T-helper 17 cell (primary cell): Measurements from ENCODE around the gene EFHB. TPM values are rescaled to one million over a fixed set of nuclear protein-coding genes. Genes with fewer than 3 reads are reported as not detected.
"Not testable (repeated sequence)": the region's sequence is repeated elsewhere in the genome, so short reads cannot be mapped to it uniquely, and the experiment has no call there.

Experiments used
- ATAC-seq: fragments of 150-1000 bp; cut with Tn5 transposase; 2 replicates; pipeline ENCODE4 v1.10.0; 2021; ENCODE audit warnings: mild to moderate bottlenecking, moderate library complexity
- DNase-seq, 3 donors: peaks; one replicate each; pipeline versions ENCODE4 v3.0.0 to v3.0.0-alpha.2; 2020 to 2021
- H3K9me3 ChIP-seq: one replicate; pipeline ENCODE4 v1.7.0; 2013; ENCODE audit warnings: low read length, mild to moderate bottlenecking; ENCODE audit not compliant: control insufficient read depth, poor library complexity, severe bottlenecking
- H3K27ac Mint-ChIP-seq: one replicate; pipeline ENCODE4 v1.8.0; 2022; ENCODE audit warnings: mild to moderate bottlenecking, moderate library complexity, mixed read lengths
- H3K27me3 Mint-ChIP-seq: one replicate; pipeline ENCODE4 v1.8.0; 2022; ENCODE audit warnings: mixed read lengths
- H3K36me3 Mint-ChIP-seq: one replicate; pipeline ENCODE4 v1.8.0; 2022; ENCODE audit warnings: low read depth, mixed read lengths
- H3K4me1 Mint-ChIP-seq: one replicate; pipeline ENCODE4 v1.8.0; 2022; ENCODE audit warnings: mild to moderate bottlenecking, mixed read lengths
- H3K4me3 Mint-ChIP-seq: one replicate; pipeline ENCODE4 v1.8.0; 2022; ENCODE audit warnings: mild to moderate bottlenecking, moderate library complexity, mixed read lengths
- total RNA-seq, 4 donors: library from RNA in 2 of 4; stranded (reverse) in 2 of 4; gene quantifications; one replicate each; pipeline ENCODE4 v1.2.3 and lab custom pipeline; 2022 to 2026

The EFHB gene, protein sequence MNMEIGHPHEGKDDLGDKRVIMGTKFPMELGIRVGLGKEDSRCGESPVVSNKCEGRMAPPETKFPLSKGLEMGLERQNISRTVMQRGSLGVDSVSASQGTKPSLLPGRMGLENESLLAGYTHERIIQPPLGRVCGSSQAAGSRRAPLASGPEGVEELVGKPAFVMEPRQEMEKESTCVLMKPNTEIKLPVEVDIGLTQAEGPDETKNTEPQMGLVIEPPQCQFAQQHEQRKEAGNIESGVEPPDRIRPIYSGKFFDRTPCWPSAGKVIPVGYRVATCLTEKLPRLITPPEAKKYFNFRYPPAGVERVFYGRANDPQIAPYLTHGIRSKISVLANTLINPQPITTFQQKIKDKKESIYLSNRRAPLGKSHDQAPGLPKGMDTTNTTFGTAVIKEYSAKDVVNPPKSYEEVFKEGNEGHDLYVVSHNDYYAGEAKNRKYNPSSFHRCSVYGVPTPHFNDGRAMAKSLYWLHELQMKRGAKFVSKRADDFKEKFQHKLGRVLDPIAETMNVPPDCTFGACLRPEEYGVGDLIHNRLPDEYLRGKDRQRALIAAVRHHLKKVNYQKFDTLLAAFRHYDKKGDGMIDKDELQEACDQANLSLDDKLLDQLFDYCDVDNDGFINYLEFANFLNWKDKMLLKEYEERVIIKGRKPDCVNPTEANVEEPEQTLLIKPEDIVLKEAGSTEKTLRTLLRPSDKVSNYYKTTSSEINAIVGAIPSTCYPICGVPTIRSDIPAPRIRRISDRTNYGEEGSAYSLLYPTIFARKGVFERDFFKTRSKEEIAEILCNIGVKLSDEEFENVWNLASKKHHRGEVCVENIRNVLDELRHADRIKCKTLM
- total RNA-seq (1 to 10 TPM in 1 of 2 donors, under 1 TPM in 1; 0.68 to 1.0 TPM), total RNA-seq (lab: John Stamatoyannopoulos, UW) (0.35 to 0.90 reads per million in 2 donors)

DNA sequence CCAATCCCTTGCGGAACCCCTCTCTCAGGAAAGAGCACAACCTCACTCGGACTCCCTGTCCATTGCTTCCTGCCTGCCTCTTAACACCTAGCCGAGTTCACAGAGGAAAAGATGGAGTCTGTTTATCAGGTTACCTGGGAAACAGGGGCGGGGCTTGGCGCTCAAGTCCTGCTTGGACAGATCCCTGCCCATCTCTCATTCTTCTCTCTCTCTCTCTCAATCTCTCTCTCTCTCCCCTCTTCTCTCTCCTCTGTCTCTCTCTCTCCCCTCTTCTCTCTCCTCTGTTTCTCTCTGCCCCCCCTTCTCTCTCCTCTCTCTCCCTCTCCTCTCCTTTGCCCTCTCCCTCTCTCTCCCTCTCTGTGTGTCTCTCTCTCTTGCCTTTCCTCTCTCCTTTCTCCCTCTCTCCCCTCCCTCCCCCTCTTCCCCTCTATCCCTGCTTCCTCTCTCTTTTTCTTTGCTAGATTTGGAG is at the start of gene EFHB:
TSS of gene EFHB (minus strand) at position 120 of the 469 bp plus-strand sequence. CDS start 199 bp downstream, outside the sequence.
- H3K9me3 ChIP-seq, result no peaks in the 10 kb centered on the region
- H3K36me3 Mint-ChIP-seq, result peaks cover 2% of the 10 kb centered on the region
- DNase-seq, result no peak
- H3K27me3 Mint-ChIP-seq, result peaks cover 12% of the 10 kb centered on the region
- no peak within 1 kb of the TSS for H3K27ac Mint-ChIP-seq
- H3K4me3 Mint-ChIP-seq, result no peak within 1 kb of the TSS
- no peak for ATAC-seq
- H3K4me1 Mint-ChIP-seq, result peaks cover 9% of the 10 kb centered on the region

GRCh38 chr3:19972054-19972453 is 38.0 kb upstream of the EFHB start:
- DNase-seq (no peak), ATAC-seq (no peak)
- Mint-ChIP-seq H3K27me3 (no peaks in the 10 kb centered on the region), H3K4me3 (no peak overlapping the region), H3K36me3 (peaks cover 4% of the 10 kb centered on the region), H3K4me1 (peaks cover 22% of the 10 kb centered on the region), H3K27ac (peak overlapping the region; percentile 21)
- H3K9me3 ChIP-seq, result no peaks in the 10 kb centered on the region

GRCh38 chr3:19970327-19970726 is 36.3 kb upstream of the EFHB start:
- DNase-seq (no peak), ATAC-seq (no peak)
- peaks cover 32% of the 10 kb centered on the region for H3K4me1 Mint-ChIP-seq
- H3K4me3 Mint-ChIP-seq, result no peak overlapping the region
- peaks cover 4% of the 10 kb centered on the region for H3K36me3 Mint-ChIP-seq
- H3K9me3 ChIP-seq, result no peaks in the 10 kb centered on the region
- H3K27me3 Mint-ChIP-seq, result no peaks in the 10 kb centered on the region
- H3K27ac Mint-ChIP-seq, result no peak overlapping the region

DNA sequence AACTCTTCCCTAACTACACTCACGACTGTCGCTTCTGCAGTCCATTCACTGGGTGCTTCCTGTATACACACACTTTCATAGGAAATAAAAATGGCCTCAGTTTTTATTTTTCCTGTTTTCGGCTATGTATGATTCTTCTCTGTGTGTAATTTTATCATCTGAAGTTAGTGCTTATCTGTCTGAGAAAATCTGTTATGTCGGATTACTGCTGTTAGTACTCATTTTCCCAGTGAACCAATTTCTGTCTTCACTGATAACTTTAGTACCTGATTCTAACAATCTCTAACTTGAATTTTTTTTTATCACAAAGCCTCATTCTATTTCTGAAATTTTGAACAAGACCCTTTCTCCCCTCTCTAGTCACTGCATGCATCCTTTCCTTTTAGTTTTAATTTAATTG is 33.8 kb upstream of the EFHB start:
- Mint-ChIP-seq H3K36me3 (peaks cover 4% of the 10 kb centered on the region), H3K4me1 (peaks cover 34% of the 10 kb centered on the region), H3K27me3 (no peaks in the 10 kb centered on the region), H3K4me3 (no peak overlapping the region), H3K27ac (peak overlapping the region; percentile 10)
- ATAC-seq (no peak), DNase-seq (no peak)
- no peaks in the 10 kb centered on the region for H3K9me3 ChIP-seq

- no peak for ATAC-seq
- peaks cover 30% of the 10 kb centered on the region for H3K4me1 Mint-ChIP-seq
- H3K9me3 ChIP-seq, result no peaks in the 10 kb centered on the region
- no peaks in the 10 kb centered on the region for H3K27me3 Mint-ChIP-seq
- no peak for DNase-seq
- H3K27ac Mint-ChIP-seq, result no peak overlapping the region
- H3K4me3 Mint-ChIP-seq, result no peak overlapping the region
- H3K36me3 Mint-ChIP-seq, result peaks cover 4% of the 10 kb centered on the region
These were observed 33.2 kb upstream of the EFHB start for GRCh38 chr3:19967208-19967607.

DNA sequence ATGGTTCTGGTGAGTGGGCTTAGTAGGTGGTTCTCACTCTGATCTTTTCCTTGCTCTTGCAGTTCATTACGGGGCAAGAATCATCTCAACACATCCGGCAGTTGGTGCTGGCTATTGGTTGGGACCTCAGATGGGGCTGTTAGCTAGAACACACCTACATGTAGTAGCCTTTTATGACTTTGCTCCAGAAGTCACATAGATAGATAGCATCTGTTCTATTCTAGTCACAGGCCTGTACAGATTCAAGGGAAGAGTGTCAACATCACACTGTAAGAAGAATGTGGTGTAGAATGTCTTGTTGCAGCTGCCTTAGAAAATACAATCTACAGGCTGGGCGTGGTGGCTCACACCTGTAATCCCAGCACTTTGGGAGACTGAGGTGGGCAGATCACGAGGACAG is 27.9 kb upstream of the EFHB start:
- no peaks in the 10 kb centered on the region for H3K9me3 ChIP-seq
- ATAC-seq, result no peak
- H3K4me1 Mint-ChIP-seq, result peaks cover 35% of the 10 kb centered on the region
- H3K4me3 Mint-ChIP-seq, result peak overlapping the region; percentile 42
- no peak overlapping the region for H3K27ac Mint-ChIP-seq
- DNase-seq, result no peak
- no peaks in the 10 kb centered on the region for H3K27me3 Mint-ChIP-seq
- no peaks in the 10 kb centered on the region for H3K36me3 Mint-ChIP-seq

- Mint-ChIP-seq H3K27me3 (no peaks in the 10 kb centered on the region), H3K4me1 (peaks cover 33% of the 10 kb centered on the region), H3K4me3 (no peak overlapping the region), H3K27ac (no peak overlapping the region), H3K36me3 (no peaks in the 10 kb centered on the region)
- H3K9me3 ChIP-seq, result no peaks in the 10 kb centered on the region
- DNase-seq, result no peak
- no peak for ATAC-seq
These were observed 26.7 kb upstream of the EFHB start for GRCh38 chr3:19960696-19961095.

GRCh38 chr3:19959505-19959904 is 25.5 kb upstream of the EFHB start:
- H3K4me3 Mint-ChIP-seq, result no peak overlapping the region
- peak overlapping the region; percentile 53 for H3K27ac Mint-ChIP-seq
- H3K9me3 ChIP-seq, result no peaks in the 10 kb centered on the region
- ATAC-seq (no peak), DNase-seq (no peak)
- no peaks in the 10 kb centered on the region for H3K36me3 Mint-ChIP-seq
- H3K4me1 Mint-ChIP-seq, result peaks cover 30% of the 10 kb centered on the region
- H3K27me3 Mint-ChIP-seq, result no peaks in the 10 kb centered on the region

DNA sequence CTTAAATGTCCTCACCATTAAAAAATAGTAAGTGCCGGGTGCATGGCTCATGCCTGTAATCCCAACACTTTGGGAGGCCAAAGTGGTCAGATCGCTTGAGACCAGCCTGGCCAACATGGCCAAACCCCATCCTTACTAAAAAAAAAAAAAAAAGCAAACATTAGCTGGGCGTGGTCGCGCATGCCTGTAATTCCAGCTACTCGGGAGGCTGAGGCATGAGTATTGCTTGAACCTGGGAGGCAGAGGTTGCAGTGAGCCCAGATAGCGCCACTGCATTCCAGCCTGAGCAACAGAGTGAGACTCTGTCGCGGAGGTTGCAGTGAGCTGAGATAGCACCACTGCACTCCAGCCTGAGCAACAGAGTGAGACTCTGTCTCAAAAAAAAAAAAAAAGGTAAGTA is 23.3 kb upstream of the EFHB start:
- not testable (repeated sequence) for H3K27me3 Mint-ChIP-seq, H3K9me3 ChIP-seq, H3K4me3 Mint-ChIP-seq, H3K36me3 Mint-ChIP-seq, DNase-seq, H3K27ac Mint-ChIP-seq, ATAC-seq
- peaks cover 27% of the 10 kb centered on the region for H3K4me1 Mint-ChIP-seq

DNA sequence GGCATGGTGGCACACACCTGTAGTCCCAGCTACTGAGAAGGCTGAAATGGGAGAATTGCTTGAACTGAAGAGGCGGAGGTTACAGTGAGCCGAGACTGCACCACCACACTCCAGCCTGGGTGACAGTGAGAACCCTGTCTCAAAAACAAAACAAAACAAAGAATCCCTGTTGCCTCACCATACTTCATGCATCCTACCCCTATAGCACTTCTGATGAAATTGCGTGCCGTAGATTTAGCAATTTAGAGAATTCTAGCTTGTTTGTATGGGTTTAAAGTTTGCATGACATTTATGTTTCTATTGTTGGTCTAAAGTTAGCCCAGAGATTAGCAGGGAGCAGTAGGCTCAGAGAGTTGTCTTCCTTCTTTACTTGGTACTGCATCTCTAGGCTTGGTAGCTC is 20.7 kb upstream of the EFHB start:
- H3K9me3 ChIP-seq, result no peaks in the 10 kb centered on the region
- Mint-ChIP-seq H3K36me3 (peaks cover 4% of the 10 kb centered on the region), H3K4me1 (peaks cover 17% of the 10 kb centered on the region), H3K4me3 (no peak overlapping the region), H3K27ac (peak overlapping the region; percentile 43), H3K27me3 (no peaks in the 10 kb centered on the region)
- ATAC-seq, result no peak
- DNase-seq, result no peak

DNA sequence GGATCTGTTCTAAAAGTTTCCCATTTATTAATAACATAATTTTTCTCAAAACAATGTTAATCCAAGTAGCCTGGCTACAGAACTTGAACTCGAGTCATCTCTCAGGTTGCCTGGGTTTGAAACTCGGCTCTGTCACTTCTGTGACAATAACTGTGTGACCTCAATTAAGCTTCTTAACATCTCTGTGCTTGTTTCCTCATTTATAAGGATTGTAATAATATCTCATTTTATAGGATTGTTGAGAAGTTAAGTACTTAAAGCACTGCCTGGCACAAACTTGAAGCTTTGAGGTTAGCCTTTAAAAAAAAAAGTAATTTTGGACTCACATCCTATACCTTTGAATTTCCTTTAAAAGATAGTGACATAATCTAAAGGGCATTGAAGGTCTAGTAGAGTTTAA is 16.3 kb upstream of the EFHB start:
- ATAC-seq (no peak), DNase-seq (no peak)
- no peaks in the 10 kb centered on the region for H3K9me3 ChIP-seq
- H3K4me3 Mint-ChIP-seq, result no peak overlapping the region
- no peak overlapping the region for H3K27ac Mint-ChIP-seq
- peaks cover 37% of the 10 kb centered on the region for H3K4me1 Mint-ChIP-seq
- peaks cover 10% of the 10 kb centered on the region for H3K36me3 Mint-ChIP-seq
- H3K27me3 Mint-ChIP-seq, result no peaks in the 10 kb centered on the region

- no peak for ATAC-seq
- Mint-ChIP-seq H3K27me3 (no peaks in the 10 kb centered on the region), H3K4me3 (peak overlapping the region; percentile 99), H3K36me3 (peaks cover 10% of the 10 kb centered on the region), H3K27ac (peak overlapping the region; percentile 98), H3K4me1 (peaks cover 37% of the 10 kb centered on the region)
- no peak for DNase-seq
- no peaks in the 10 kb centered on the region for H3K9me3 ChIP-seq
These were observed 14.2 kb upstream of the EFHB start for GRCh38 chr3:19948226-19948591.

DNA sequence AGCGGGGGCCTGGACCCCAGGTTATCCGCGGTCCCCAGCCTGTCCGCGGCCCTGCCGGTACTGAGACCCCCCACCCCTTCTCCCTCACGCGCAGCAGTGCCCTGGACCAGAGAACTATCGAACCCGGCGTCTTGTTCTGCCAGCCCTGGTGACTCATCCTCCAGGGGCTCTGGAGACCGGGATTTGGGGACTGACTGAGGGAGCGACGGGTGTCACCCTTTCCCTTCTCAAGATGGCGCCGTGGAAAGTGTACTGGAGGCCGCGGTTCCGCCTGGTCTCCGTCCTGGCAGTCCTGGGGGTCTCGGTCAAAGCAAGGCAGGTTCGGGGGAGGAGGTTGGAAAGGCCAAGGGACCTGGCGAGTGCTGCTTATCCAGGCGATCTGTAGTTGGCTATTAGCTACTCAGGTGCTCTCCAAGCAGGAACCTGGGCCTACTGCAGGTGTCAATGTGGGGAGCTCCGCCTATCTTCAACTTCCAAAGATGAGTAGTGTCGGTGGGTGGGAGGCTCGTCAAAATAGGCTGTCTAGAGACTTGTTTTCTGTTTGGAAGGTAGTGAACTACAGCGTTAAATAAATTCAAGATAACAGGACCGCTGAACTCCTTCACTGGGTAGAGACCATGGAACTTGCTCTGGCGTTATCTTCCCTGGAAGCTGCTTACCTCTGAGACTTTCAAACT is 13.7 kb upstream of the EFHB start:
- H3K4me3 Mint-ChIP-seq, result peak overlapping the region; percentile 99
- H3K4me1 Mint-ChIP-seq, result peaks cover 37% of the 10 kb centered on the region
- ATAC-seq, result peak; percentile 32
- H3K27me3 Mint-ChIP-seq, result no peaks in the 10 kb centered on the region
- peaks cover 10% of the 10 kb centered on the region for H3K36me3 Mint-ChIP-seq
- peak; percentile 15 to 32 (median 18) for DNase-seq
- peak overlapping the region; percentile 98 for H3K27ac Mint-ChIP-seq
- H3K9me3 ChIP-seq, result no peaks in the 10 kb centered on the region
